OCI-LY3 (cell line): ENCODE data around the gene IDH3G.

Experiments used
- CTCF ChIP-seq: fragments of 200-600, 300-600 bp; sonication (generic); IDR thresholded peaks from 2 replicates; pipeline ENCODE4 v1.5.1; 2014; ENCODE audit warnings: antibody characterized with exemption, low read length, low read depth
- EZH2phosphoT487 ChIP-seq: fragments of 200-600 bp; shearing (Covaris generic); IDR thresholded peaks from 2 replicates; pipeline ENCODE4 v1.6.1; 2018; ENCODE audit warnings: antibody characterized with exemption, mixed run types, low read depth

GRCh38 chrX:153770601-153771414 is 23.4 kb downstream of the IDH3G start:
- TF ChIP-seq CTCF (no peak), EZH2phosphoT487 (no peak)
